HG02759 (cell line): ENCODE data around the gene PPP6R3.
"Not testable (repeated sequence)": the region's sequence is repeated elsewhere in the genome, so short reads cannot be mapped to it uniquely, and the experiment has no call there.

ENCODE experiments used
- ATAC-seq: cut with Tn5 transposase; IDR thresholded peaks from one replicate; pipeline ENCODE4 v1.9.1; 2021; ENCODE audit warnings: mild to moderate bottlenecking, moderate library complexity; ENCODE audit not compliant: unreplicated experiment

Gene PPP6R3

GRCh38 chr11:68523743-68524142 is 63.2 kb downstream of the PPP6R3 start:
- no peak for ATAC-seq

DNA sequence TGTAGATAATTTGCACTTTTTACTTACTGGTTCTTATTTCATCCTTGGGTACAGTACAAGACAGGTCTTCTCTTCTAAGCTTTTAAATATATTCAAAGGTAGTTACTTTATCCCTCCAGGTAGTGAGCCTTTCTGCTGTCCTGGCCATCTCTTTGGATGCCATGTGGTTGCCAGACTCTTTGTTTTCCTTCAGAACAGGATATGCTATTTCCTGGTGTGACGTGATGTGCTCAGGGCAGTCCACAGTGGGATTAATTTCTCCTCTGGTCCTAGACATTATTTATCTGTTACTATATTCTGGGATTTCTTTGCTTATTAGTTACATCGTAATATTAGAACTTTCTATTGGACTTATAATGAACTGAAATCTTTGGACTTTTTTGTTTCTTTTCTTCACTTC is 63.7 kb downstream of the PPP6R3 start:
- ATAC-seq, result no peak

GRCh38 chr11:68524681-68525080 is 64.1 kb downstream of the PPP6R3 start:
- no peak for ATAC-seq

GRCh38 chr11:68525336-68525735 is 64.8 kb downstream of the PPP6R3 start:
- no peak for ATAC-seq

DNA sequence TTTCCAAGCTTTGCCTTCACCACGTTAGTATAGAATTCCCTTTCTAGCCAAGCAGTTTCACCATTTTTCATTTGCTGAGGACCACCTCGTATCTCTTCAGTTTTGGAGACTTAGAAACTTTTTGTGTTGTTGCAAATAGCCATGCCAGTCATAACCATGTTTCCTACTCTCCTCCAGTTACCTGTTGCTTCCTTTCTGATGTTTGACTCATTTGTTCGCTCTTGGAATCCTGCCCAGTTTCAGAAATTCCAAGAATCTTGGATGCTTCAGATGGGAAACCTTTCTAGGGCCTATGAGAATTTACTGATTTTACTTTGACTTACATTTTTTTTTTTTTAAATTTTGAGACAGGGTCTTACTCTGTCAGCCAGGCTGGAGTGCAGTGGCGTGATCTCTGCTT is 65.4 kb downstream of the PPP6R3 start:
- ATAC-seq, result no peak

- no peak for ATAC-seq
These were observed 67.0 kb downstream of the PPP6R3 start for GRCh38 chr11:68527585-68527984.

DNA sequence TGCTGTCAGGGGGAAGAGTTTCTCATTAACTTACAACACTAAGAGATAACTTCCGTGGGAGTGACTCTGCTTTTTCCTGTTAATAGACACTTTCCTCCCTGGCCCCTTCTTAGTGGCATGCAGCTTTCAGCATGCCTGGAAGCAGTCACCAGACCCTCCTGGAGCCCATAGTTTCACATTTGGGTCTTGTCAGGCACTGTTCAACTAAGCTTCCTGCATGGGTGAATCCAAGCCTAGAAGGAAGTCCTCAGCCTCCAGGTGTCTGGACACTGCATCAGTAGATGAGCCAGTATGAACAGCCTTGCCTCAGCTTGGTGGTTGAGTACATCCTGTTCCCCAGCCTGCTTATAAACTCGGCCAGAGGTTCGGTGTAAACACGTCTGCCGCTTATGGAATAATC is 68.1 kb downstream of the PPP6R3 start:
- ATAC-seq, result no peak

- ATAC-seq, result no peak
These were observed 70.7 kb downstream of the PPP6R3 start for GRCh38 chr11:68531129-68531693.

DNA sequence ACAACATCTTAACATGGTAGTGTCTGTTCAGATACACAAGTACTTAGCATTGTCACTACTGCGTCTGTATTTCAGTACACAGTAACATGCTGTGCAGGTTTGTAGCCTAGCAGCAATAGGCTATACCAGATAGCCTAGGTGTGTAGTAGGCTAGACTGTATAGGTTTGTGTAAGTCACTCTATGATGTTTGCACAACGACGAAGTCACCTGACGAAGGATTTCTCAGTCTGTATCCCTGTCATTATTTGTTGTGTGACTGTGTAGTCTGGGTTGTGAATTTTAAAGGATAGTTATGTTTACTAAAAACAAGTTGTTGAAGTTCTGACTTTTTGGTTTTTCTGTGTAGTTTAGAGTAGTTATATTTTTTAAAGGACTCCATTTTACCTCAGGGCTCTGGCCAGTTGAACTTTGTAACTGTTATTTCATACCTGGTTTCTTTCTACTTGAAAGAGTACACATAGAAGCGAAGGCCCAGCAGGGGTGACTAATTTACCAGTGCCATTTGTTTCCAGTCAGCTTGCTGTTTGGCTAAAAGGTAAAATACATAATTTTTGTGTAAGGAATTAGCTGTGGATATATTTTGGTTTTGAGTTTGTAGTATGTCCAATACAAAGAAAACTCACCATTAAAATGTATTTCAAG is 72.3 kb downstream of the PPP6R3 start:
- ATAC-seq, result no peak

- ATAC-seq, result no peak
These were observed 73.4 kb downstream of the PPP6R3 start for GRCh38 chr11:68533945-68534344.

- no peak for ATAC-seq
These were observed 74.5 kb downstream of the PPP6R3 start for GRCh38 chr11:68535098-68535497.

- no peak for ATAC-seq
These were observed 76.2 kb downstream of the PPP6R3 start for GRCh38 chr11:68536706-68537105.

DNA sequence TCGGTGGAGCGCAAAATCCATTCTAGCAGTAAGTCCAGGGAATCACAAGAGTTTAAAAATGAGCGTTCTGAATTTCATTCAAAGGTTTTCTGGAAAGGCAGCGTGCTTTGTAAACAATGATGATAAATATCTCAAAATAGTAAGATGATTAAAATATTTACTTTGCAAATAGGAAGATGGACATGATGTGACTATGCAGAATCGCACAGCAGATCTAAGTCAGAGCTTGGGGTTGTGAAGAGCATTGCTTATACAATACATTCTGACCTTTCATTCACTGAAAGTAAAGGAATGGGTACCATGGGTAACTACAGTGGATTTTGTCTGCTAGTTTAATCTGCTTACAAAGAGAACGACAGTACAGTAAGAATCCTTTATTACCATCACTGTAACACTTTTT is 77.5 kb downstream of the PPP6R3 start:
- no peak for ATAC-seq

GRCh38 chr11:68539395-68539794 is 78.8 kb downstream of the PPP6R3 start:
- ATAC-seq, result no peak

DNA sequence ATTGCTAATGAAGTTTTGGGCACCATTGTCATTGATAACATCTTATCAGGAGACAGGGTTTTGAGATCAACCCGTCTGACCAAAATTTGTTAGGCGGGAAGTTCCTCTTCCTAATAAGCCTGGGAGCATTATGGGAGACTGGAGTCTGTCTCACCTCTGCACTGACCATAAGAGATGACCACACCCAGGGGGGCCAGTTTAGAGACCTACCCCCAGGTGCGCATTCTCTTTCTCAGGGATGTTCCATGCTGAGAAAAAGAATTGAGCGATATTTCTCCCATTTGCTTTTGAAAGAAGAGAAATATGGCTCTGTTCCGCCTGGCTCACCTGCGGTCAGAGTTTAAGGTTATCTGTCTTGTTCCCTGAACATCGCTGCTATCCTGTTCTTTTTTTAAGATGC is 80.0 kb downstream of the PPP6R3 start:
- ATAC-seq, result not testable (repeated sequence)

DNA sequence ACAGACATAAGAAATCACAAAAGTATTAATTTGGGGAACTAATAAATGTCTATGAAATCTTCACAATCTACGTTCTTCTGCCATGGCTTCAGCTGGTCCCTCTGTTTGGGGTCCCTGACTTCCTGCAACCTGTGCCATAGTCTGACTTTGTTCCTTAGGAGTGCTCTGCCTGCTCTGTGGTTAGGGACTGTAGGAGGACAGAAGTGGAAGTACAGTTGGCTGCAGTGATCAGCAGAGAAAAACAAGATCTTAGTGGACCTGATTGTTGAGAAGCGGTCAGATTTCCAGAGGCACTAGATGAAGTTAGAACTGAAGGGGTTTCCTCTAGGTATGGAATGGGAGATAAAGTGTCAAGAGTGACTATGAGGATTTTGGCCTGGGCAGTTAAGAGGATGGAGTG is 80.6 kb downstream of the PPP6R3 start:
- ATAC-seq, result no peak

DNA sequence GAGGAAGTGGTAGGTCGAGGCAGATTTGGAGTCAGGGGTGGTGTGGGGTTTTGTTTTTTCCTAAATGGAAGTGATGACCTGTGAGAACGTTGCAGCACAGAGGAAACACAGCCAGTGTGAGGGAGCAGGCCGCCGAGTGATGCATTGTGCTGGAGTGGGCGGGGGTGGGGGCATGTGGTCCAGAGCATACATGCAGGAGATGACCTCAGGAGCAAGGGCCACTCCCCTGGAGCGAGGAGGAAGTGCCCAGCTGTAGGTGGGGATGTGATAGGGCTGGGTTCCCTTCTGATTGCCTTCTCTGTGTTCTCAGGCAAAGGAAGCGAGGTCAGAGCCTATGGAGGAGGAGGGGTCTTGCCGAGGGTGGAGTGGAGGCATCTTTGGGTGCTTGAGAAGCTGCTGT is 81.4 kb downstream of the PPP6R3 start:
- no peak for ATAC-seq

- no peak for ATAC-seq
These were observed 82.1 kb downstream of the PPP6R3 start for GRCh38 chr11:68542617-68543016.

DNA sequence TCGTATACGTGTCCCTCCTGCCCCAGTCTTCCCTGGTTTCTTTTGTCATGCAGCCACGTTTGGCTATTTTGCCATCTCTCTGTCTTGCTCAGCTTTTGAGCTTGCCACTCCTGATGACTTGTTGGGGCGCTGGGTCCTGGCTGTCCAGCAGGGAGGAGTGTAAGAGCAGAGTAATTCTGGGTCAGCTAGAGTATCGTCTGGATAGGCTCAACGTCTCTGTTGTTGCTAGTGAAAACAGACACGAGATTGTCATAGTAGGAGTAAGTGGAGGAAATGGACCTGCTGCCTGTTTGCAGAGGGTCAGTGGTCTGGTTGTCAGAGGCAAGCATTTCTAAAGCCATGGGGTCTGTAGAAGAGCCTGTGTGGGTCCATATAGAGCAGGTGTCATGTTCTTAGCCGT is 83.0 kb downstream of the PPP6R3 start:
- ATAC-seq, result no peak

DNA sequence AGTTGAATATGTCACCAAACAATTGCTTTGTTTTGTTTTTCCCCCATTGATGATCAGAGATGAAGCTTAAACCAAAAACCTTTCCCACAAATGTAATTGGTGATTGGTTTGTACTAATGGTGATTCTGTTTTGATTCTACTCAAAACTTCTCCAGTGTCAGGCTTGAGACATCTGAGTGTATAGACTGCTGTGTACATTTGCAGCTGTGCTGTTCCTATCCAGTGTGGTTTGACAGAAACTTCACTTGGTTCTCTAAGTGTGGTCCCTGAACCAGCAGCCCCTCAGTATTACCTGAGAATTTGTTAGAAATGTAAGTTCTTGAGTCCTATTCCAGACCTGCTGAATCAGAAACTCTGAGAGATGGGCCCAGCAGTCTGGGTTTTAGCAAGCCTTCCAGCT is 84.8 kb downstream of the PPP6R3 start:
- no peak for ATAC-seq

GRCh38 chr11:68545796-68546195 is 85.2 kb downstream of the PPP6R3 start:
- ATAC-seq, result no peak

- ATAC-seq, result no peak
These were observed 86.0 kb downstream of the PPP6R3 start for GRCh38 chr11:68546555-68546954.
